ENCODE results near the gene TMEM169. TPM values are rescaled to one million over a fixed set of nuclear protein-coding genes. Genes with fewer than 3 reads are reported as not detected.
A peak's percentile ranks its signal among the peaks of the same experiment; 100 is the strongest.

Gene TMEM169
- total and polyA plus RNA-seq, 2 of the 13 experiments (the other 11 are each of a cell fraction or from before 2014, with no cell fraction given), result 1.5 to 4.5 TPM

GRCh38 chr2:216071111-216071851 is 10.4 kb upstream of the TMEM169 start (continued):
- TF ChIP-seq AHDC1 (CRISPR knock-in tag; IDR thresholded peaks at IDR 0.05; ENCODE audit: borderline replicate concordance) (peak; percentile 60; the same call in 1 of the 2 replicates), HDAC2 (CRISPR knock-in tag; IDR thresholded peaks at IDR 0.05) (0 out of 2 replicates have a peak, but pooled peaks have one; percentile 30), SALL1 (CRISPR knock-in tag; IDR thresholded peaks at IDR 0.05) (peak; percentile 22; the same call in 1 of the 2 replicates), GFI1 (CRISPR knock-in tag; IDR thresholded peaks at IDR 0.05; ENCODE audit: borderline replicate concordance) (0 out of 2 replicates have a peak, but pooled peaks have one; percentile 34), DMTF1 (CRISPR knock-in tag; IDR thresholded peaks at IDR 0.05) (no peak), ZBTB37 (CRISPR knock-in tag; IDR thresholded peaks at IDR 0.05) (no peak), USF2 (IDR thresholded peaks at IDR 0.05; ENCODE audit: low read depth, low read length) (no peak), USF2 (CRISPR knock-in tag; IDR thresholded peaks at IDR 0.05; ENCODE audit: borderline replicate concordance) (no peak), ZNF878 (CRISPR knock-in tag; IDR thresholded peaks at IDR 0.05) (no peak), ZFP90 (CRISPR knock-in tag; IDR thresholded peaks at IDR 0.05; ENCODE audit: borderline replicate concordance) (no peak), HMG20B (CRISPR knock-in tag; conservative IDR thresholded peaks at IDR 0.05) (no peak), FIP1L1 (IDR thresholded peaks at IDR 0.05; ENCODE audit: borderline replicate concordance, insufficient read depth, low read depth, low read length) (no peak)
